HEK293 (cell line): ENCODE results near the gene TMEM100.

Experiments used
- CTCF ChIP-seq: fragments of 450-650 bp; formaldehyde crosslinking; IDR thresholded peaks from 2 replicates; pipeline ENCODE4 v1.5.1; 2016; ENCODE audit warnings: missing biosample characterization, missing genetic modification characterization
- ZNF114 ChIP-seq: fragments of 450-650 bp; formaldehyde crosslinking; IDR thresholded peaks from 2 replicates; pipeline ENCODE4 v1.5.0; 2017; ENCODE audit warnings: missing biosample characterization, missing genetic modification characterization
- ZNF501 ChIP-seq: fragments of 450-650 bp; formaldehyde crosslinking; IDR thresholded peaks from 2 replicates; pipeline ENCODE4 v1.5.1; 2016; ENCODE audit warnings: missing biosample characterization, missing genetic modification characterization
- ZNF660 ChIP-seq: fragments of 450-650 bp; IDR thresholded peaks from 2 replicates; pipeline ENCODE4 v1.5.1; 2018; ENCODE audit warnings: missing biosample characterization, mild to moderate bottlenecking, missing genetic modification characterization
- ZSCAN30 ChIP-seq: fragments of 450-650 bp; IDR thresholded peaks from 2 replicates; pipeline ENCODE4 v1.5.1; 2018; ENCODE audit warnings: missing biosample characterization, mild to moderate bottlenecking, missing genetic modification characterization, moderate library complexity

- TF ChIP-seq CTCF (tag by site-specific recombination) = no peak
- TF ChIP-seq ZSCAN30 = no peak
- TF ChIP-seq ZNF114 = no peak
- no peak for TF ChIP-seq ZNF660
- no peak for TF ChIP-seq ZNF501
Measured at GRCh38 chr17:55745258-55745657, 22.6 kb upstream of the TMEM100 start.
